IMR-90 (cell line): ENCODE results near the gene HDAC10. TPM values are rescaled to one million over a fixed set of nuclear protein-coding genes. Genes with fewer than 3 reads are reported as not detected.

Experiments
- ATAC-seq: fragments of 200-7000 bp; cut with Tn5 transposase; 2 replicates; pipeline ENCODE4 v1.9.1; 2020; ENCODE audit warnings: low read depth, mild to moderate bottlenecking, moderate library complexity
- BruUV-seq: library from RNA; stranded (reverse); fragments of 400-500 nt; replicated peaks from 2 replicates; lab custom pipeline; 2021; lab: Mats Ljungman, UMichigan
- CTCF ChIA-PET: fragments of 300-600 bp; formaldehyde crosslinking; extraction: SDS; loops from one replicate; lab custom pipeline; 2021; ENCODE audit warnings: antibody characterized with exemption; lab: Yijun Ruan, JAX
- POLR2A ChIA-PET: fragments of 300-600 bp; sonication (Branson Sonifier 250); formaldehyde crosslinking; loops from one replicate; lab custom pipeline; 2022; ENCODE audit warnings: antibody characterized with exemption; ENCODE audit not compliant: unreplicated experiment; lab: Charles Lee
- DNase-seq: peaks from one replicate; pipeline ENCODE4 v3.0.0; 2013
- H2AFZ ChIP-seq: replicated peaks from 2 replicates; pipeline ENCODE3; 2013; ENCODE audit warnings: low read length, mild to moderate bottlenecking; ENCODE audit not compliant: poor library complexity
- H2AK5ac ChIP-seq: 2 replicates; pipeline ENCODE4 v1.6.1; 2013; ENCODE audit warnings: low read depth, low read length, inconsistent platforms
- H2AK9ac ChIP-seq: replicated peaks from 2 replicates; pipeline ENCODE3; 2013; ENCODE audit warnings: mild to moderate bottlenecking, low read depth, low read length, moderate library complexity; ENCODE audit not compliant: poor library complexity
- H2BK120ac ChIP-seq: 2 replicates; pipeline ENCODE4 v1.6.1; 2013; ENCODE audit warnings: low read depth, low read length, inconsistent platforms
- H2BK15ac ChIP-seq: 3 replicates; pipeline ENCODE4 v1.6.1; 2013; ENCODE audit warnings: low read depth, low read length, inconsistent platforms
- H2BK20ac ChIP-seq: 2 replicates; pipeline ENCODE4 v1.6.1; 2013; ENCODE audit warnings: low read depth, mild to moderate bottlenecking, inconsistent platforms, low read length, moderate library complexity
- H2BK5ac ChIP-seq: 2 replicates; pipeline ENCODE4 v1.6.1; 2013; ENCODE audit warnings: mild to moderate bottlenecking, low read depth, low read length, inconsistent platforms; ENCODE audit not compliant: poor library complexity, severe bottlenecking
- H3K14ac ChIP-seq: replicated peaks from 2 replicates; pipeline ENCODE4 v1.6.1; 2013; ENCODE audit warnings: low read depth, low read length, inconsistent platforms
- H3K18ac ChIP-seq: 2 replicates; pipeline ENCODE4 v1.6.1; 2013; ENCODE audit warnings: low read depth, low read length, control low read depth
- H3K23ac ChIP-seq: 2 replicates; pipeline ENCODE4 v1.6.1; 2013; ENCODE audit warnings: low read depth, low read length, inconsistent platforms
- H3K27ac ChIP-seq: 2 replicates; pipeline ENCODE4 v1.5.1; 2013; ENCODE audit warnings: mild to moderate bottlenecking, control low read depth, low read length; ENCODE audit not compliant: insufficient read depth
- H3K27me3 ChIP-seq: 2 replicates; pipeline ENCODE4 v1.6.1; 2013; ENCODE audit warnings: low read length; ENCODE audit not compliant: control insufficient read depth, insufficient read depth
- H3K36me3 ChIP-seq: 2 replicates; pipeline ENCODE4 v1.6.1; 2013; ENCODE audit warnings: low read length, mixed read lengths; ENCODE audit not compliant: control insufficient read depth, insufficient read depth
- H3K4ac ChIP-seq: 2 replicates; pipeline ENCODE4 v1.6.1; 2013; ENCODE audit warnings: low read depth, low read length, inconsistent platforms
- H3K4me1 ChIP-seq: 2 replicates; pipeline ENCODE4 v1.6.1; 2013; ENCODE audit warnings: low read length, mixed read lengths; ENCODE audit not compliant: control insufficient read depth, insufficient read depth
- H3K4me2 ChIP-seq: 2 replicates; pipeline ENCODE4 v1.6.1; 2013; ENCODE audit warnings: low read depth, mild to moderate bottlenecking, control low read depth, low read length, moderate library complexity
- H3K4me3 ChIP-seq: 2 replicates; pipeline ENCODE4 v1.5.1; 2013; ENCODE audit warnings: low read depth, mild to moderate bottlenecking, control low read depth, low read length, moderate library complexity; ENCODE audit not compliant: insufficient read depth
- H3K56ac ChIP-seq: 2 replicates; pipeline ENCODE4 v1.6.1; 2013; ENCODE audit warnings: low read length, inconsistent platforms; ENCODE audit not compliant: insufficient read depth; ENCODE audit errors: extremely low read depth
- H3K79me1 ChIP-seq, 2 experiments: 2 replicates each; pipeline ENCODE4 v1.6.1; 2013; ENCODE audit warnings: low read length in 2 of 2, inconsistent platforms in 1 of 2, low read depth in 1 of 2
- H3K9ac ChIP-seq: 2 replicates; pipeline ENCODE4 v1.6.1; 2013; ENCODE audit warnings: low read depth, low read length, control low read depth
- H3K9me1 ChIP-seq: 2 replicates; pipeline ENCODE4 v1.6.1; 2013; ENCODE audit warnings: low read length, inconsistent platforms; ENCODE audit not compliant: insufficient read depth
- H3K9me3 ChIP-seq: 2 replicates; pipeline ENCODE4 v1.6.1; 2013; ENCODE audit warnings: low read length; ENCODE audit not compliant: control insufficient read depth, insufficient read depth
- H4K20me1 ChIP-seq: 2 replicates; pipeline ENCODE4 v1.6.1; 2013; ENCODE audit warnings: low read length, inconsistent platforms; ENCODE audit not compliant: insufficient read depth
- H4K5ac ChIP-seq: 2 replicates; pipeline ENCODE4 v1.6.1; 2013; ENCODE audit warnings: mild to moderate bottlenecking, low read depth, low read length, control low read depth
- H4K8ac ChIP-seq, 2 experiments: 2 replicates each; pipeline ENCODE4 v1.6.1; 2013; ENCODE audit warnings: low read depth in 2 of 2, low read length in 2 of 2, control low read depth in 1 of 2, inconsistent platforms in 1 of 2
- H4K91ac ChIP-seq: 2 replicates; pipeline ENCODE4 v1.6.1; 2013; ENCODE audit warnings: low read depth, low read length, inconsistent platforms; ENCODE audit not compliant: insufficient read depth
- BHLHE40 ChIP-seq: fragments of 150-350 bp; IDR thresholded peaks from 2 replicates; pipeline ENCODE4 v1.6.1; 2016; ENCODE audit warnings: mild to moderate bottlenecking, low read depth, low read length
- CEBPB ChIP-seq: IDR thresholded peaks from 2 replicates; pipeline ENCODE4 v1.6.1; 2012; ENCODE audit warnings: low read depth, low read length, improper control_type of control experiment
- CHD1 ChIP-seq: IDR thresholded peaks from 2 replicates; pipeline ENCODE4 v1.6.1; 2012; ENCODE audit warnings: low read depth, low read length, improper control_type of control experiment
- CTCF ChIP-seq: conservative IDR thresholded peaks from 2 replicates; pipeline ENCODE4 v1.5.1; 2012; ENCODE audit warnings: mild to moderate bottlenecking, low read depth, low read length, improper control_type of control experiment
- FOS ChIP-seq: fragments of 150-350 bp; IDR thresholded peaks from 2 replicates; pipeline ENCODE4 v1.6.1; 2016; ENCODE audit warnings: low read depth, low read length
- MAFK ChIP-seq: IDR thresholded peaks from 2 replicates; pipeline ENCODE4 v1.6.1; 2012; ENCODE audit warnings: low read depth, low read length, improper control_type of control experiment
- MAZ ChIP-seq: IDR thresholded peaks from 2 replicates; pipeline ENCODE4 v1.6.1; 2012; ENCODE audit warnings: low read depth, mild to moderate bottlenecking, low read length, improper control_type of control experiment, moderate library complexity, borderline replicate concordance
- MXI1 ChIP-seq: IDR thresholded peaks from 2 replicates; pipeline ENCODE4 v1.6.1; 2012; ENCODE audit warnings: low read depth, mild to moderate bottlenecking, low read length, moderate library complexity, borderline replicate concordance
- NFE2L2 ChIP-seq: fragments of 150-350 bp; IDR thresholded peaks from 2 replicates; pipeline ENCODE4 v1.6.1; 2016; ENCODE audit warnings: low read depth, mild to moderate bottlenecking, low read length
- POLR2A ChIP-seq: IDR thresholded peaks from 2 replicates; pipeline ENCODE4 v1.6.1; 2012; ENCODE audit warnings: mild to moderate bottlenecking, low read depth, low read length
- RAD21 ChIP-seq: IDR thresholded peaks from 2 replicates; pipeline ENCODE4 v1.6.1; 2012; ENCODE audit warnings: low read length, improper control_type of control experiment
- RCOR1 ChIP-seq: IDR thresholded peaks from 2 replicates; pipeline ENCODE4 v1.6.1; 2012; ENCODE audit warnings: mild to moderate bottlenecking, low read length, improper control_type of control experiment; ENCODE audit not compliant: insufficient replicate concordance
- RFX5 ChIP-seq: IDR thresholded peaks from 2 replicates; pipeline ENCODE4 v1.8.0; 2012; ENCODE audit warnings: low read depth, mild to moderate bottlenecking, low read length, moderate library complexity
- SMC3 ChIP-seq: fragments of 150-350 bp; IDR thresholded peaks from 2 replicates; pipeline ENCODE4 v1.6.1; 2016; ENCODE audit warnings: low read depth, mild to moderate bottlenecking, antibody characterized with exemption, low read length, moderate library complexity
- WGBS, 2 experiments: methylation state at CpG; one replicate each; pipeline versions ENCODE4 v1.1.5 to v1.1.7; 2013; ENCODE audit warnings: missing lambda C conversion rate in 2 of 2; ENCODE audit not compliant: insufficient read length in 1 of 2; ENCODE audit errors: extremely low coverage in 2 of 2; 5-methylcytosine and 5-hydroxymethylcytosine counted together
- dilution Hi-C: fragments of 300-500 bp; cut with HindIII; formaldehyde crosslinking; loops from one replicate; pipeline ENCODE4 v1.14.3; 2018; ENCODE audit warnings: low sequenced_read_pairs; ENCODE audit not compliant: unreplicated experiment
- in situ Hi-C: fragments of 300-500 bp; cut with MboI; formaldehyde crosslinking; loops from 3 replicates; pipeline ENCODE4 v1.14.3; 2019; ENCODE audit warnings: low sequenced_read_pairs, inconsistent platforms, mixed read lengths
- intact Hi-C: fragments of 100-400 bp; cut with micrococcal nuclease; formaldehyde crosslinking; loops from 2 replicates; pipeline ENCODE4 v1.10.0; 2022
- polyA plus RNA-seq, 3 experiments: library from polyadenylated mRNA; depleted of rRNA; stranded (reverse); fragments of >200 nt; gene quantifications; 2 replicates each; pipeline ENCODE4 v1.2.3, GENCODE V29; 2012; ENCODE audit warnings: low replicate concordance in 1 of 3
- total RNA-seq: library from RNA; depleted of rRNA; stranded (reverse); fragments of >200 nt; gene quantifications from 2 replicates; pipeline ENCODE4 v1.2.3, GENCODE V29; 2012
- TF ChIP-seq, protein P1 (sequence below): fragments of 150-350 bp; IDR thresholded peaks from 2 replicates; pipeline ENCODE4 v1.6.1; 2017; ENCODE audit warnings: mild to moderate bottlenecking, antibody characterized with exemption, low read length, low read depth

HDAC10 gene
- total and polyA plus RNA-seq, 2 of the 4 experiments (the other 2 are of a cell fraction), result 3.9 to 35.7 TPM

GRCh38 chr22:50260434-50260800 lies 9.4 kb upstream of the HDAC10 start:
- Histone ChIP-seq H2BK120ac (peak overlapping the region; percentile 12; the same call in 1 of the 2 replicates), H3K27me3 (no peaks in the 10 kb centered on the region), H3K27ac (peak overlapping the region; percentile 87), H3K9me1 (peaks cover 4% of the 10 kb centered on the region; the same call in 1 of the 2 replicates), H3K56ac (peak overlapping the region; percentile 76; the same call in 1 of the 2 replicates), H3K4me1 (peaks cover 17% of the 10 kb centered on the region), H3K36me3 (peaks cover 17% of the 10 kb centered on the region; the same call in 1 of the 2 replicates), H4K5ac (peak overlapping the region; percentile 8; the same call in 1 of the 2 replicates), H3K79me1 (peaks cover 9 to 43% of the 10 kb centered on the region in 2 experiments; a peak in 3 of 4 replicates), H3K9ac (peak overlapping the region; percentile 68), H2BK20ac (no peak overlapping the region; the same call in 1 of the 2 replicates), H3K23ac (peak overlapping the region; percentile 62; the same call in 1 of the 2 replicates), H2AFZ (peak overlapping the region; percentile 76), H3K9me3 (no peaks in the 10 kb centered on the region), H3K14ac (peak overlapping the region; percentile 78), H4K8ac (peak overlapping the region; percentile 61 to 80; a peak in 3 of 4 replicates), H2AK9ac (peak overlapping the region; percentile 99), H3K4me3 (peak overlapping the region; percentile 90), H3K4ac (peak overlapping the region; percentile 86), H3K4me2 (peak overlapping the region; percentile 73), H4K20me1 (peaks cover 24% of the 10 kb centered on the region), H3K18ac (peak overlapping the region; percentile 30; the same call in 1 of the 2 replicates), H2AK5ac (peak overlapping the region; percentile 94), H2BK15ac (no peak overlapping the region), H4K91ac (peak overlapping the region; percentile 0), H2BK5ac (peak overlapping the region; percentile 35)
- POLR2A ChIA-PET, result no interaction called here
- CTCF ChIA-PET, result interaction anchor here (1.2 kb wide), 1 partner anchor 9 kb away, joined by 3 read pairs; the partner anchor contains the start of gene HDAC10
- DNase-seq, result no peak
- TF ChIP-seq NFE2L2 (no peak), RCOR1 (no peak), MAZ (no peak), CTCF (no peak), FOS (no peak), CHD1 (no peak), MAFK (no peak), BHLHE40 (no peak), MXI1 (no peak), RFX5 (no peak), SMC3 (no peak), CEBPB (no peak), POLR2A (no peak), RAD21 (no peak)
- TF ChIP-seq, protein P1, sequence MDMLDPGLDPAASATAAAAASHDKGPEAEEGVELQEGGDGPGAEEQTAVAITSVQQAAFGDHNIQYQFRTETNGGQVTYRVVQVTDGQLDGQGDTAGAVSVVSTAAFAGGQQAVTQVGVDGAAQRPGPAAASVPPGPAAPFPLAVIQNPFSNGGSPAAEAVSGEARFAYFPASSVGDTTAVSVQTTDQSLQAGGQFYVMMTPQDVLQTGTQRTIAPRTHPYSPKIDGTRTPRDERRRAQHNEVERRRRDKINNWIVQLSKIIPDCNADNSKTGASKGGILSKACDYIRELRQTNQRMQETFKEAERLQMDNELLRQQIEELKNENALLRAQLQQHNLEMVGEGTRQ, result no peak
- intact Hi-C loops, result no loop called here
- no TSS peak for BruUV-seq
- dilution Hi-C loops, result no loop called here
- ATAC-seq, result peak; percentile 3; the same call in 1 of the 2 replicates
- whole genome bisulfite sequencing, 2 experiments, result 22% methylated on average over 3 of the region's 11 CpGs; no CpG with 5 or more reads in 1 of the 2 experiments
- in situ Hi-C loops, result no loop called here
